Astrocyte of the spinal cord (primary cell): ENCODE measurements around the gene KIF18A.

Source experiments
- DNase-seq: peaks from one replicate; pipeline ENCODE4 v3.0.0; 2011; ENCODE audit warnings: low read depth, low spot score
- H3K4me3 ChIP-seq: 2 replicates; pipeline ENCODE4 v1.5.1; 2011; ENCODE audit warnings: low read depth, mild to moderate bottlenecking, low read length, moderate library complexity
- CTCF ChIP-seq: IDR thresholded peaks from 2 replicates; pipeline ENCODE4 v1.5.1; 2012; ENCODE audit warnings: low read depth, mild to moderate bottlenecking, low read length, inconsistent platforms
- in situ Hi-C: cut with HindIII; loops from 2 replicates; pipeline ENCODE4 v1.10.0; 2017; ENCODE audit warnings: low sequenced_read_pairs

The KIF18A gene

GRCh38 chr11:28086569-28086968, 21.4 kb downstream of the KIF18A start:
- peak; percentile 55 for DNase-seq
- H3K4me3 ChIP-seq = no peak overlapping the region
- in situ Hi-C loops = no loop called here
- TF ChIP-seq CTCF = no peak

- in situ Hi-C loops = no loop called here
- H3K4me3 ChIP-seq = no peak overlapping the region
- no peak for TF ChIP-seq CTCF
- DNase-seq = no peak
Measured at GRCh38 chr11:28083118-28083517, 24.8 kb downstream of the KIF18A start.

- H3K4me3 ChIP-seq = no peak overlapping the region
- no peak for TF ChIP-seq CTCF
- in situ Hi-C loops = no loop called here
Measured at GRCh38 chr11:28077521-28077920, 30.4 kb downstream of the KIF18A start.

GRCh38 chr11:28072321-28072720, 35.6 kb downstream of the KIF18A start:
- no peak overlapping the region for H3K4me3 ChIP-seq
- in situ Hi-C loops = no loop called here
- TF ChIP-seq CTCF = no peak
- peak; percentile 36 for DNase-seq

More at GRCh38 chr11:28077521-28077920, 30.4 kb downstream of the KIF18A start:
- no peak for DNase-seq

- no peak for DNase-seq
- no peak overlapping the region for H3K4me3 ChIP-seq
- in situ Hi-C loops = no loop called here
- TF ChIP-seq CTCF = no peak
Measured at GRCh38 chr11:28071305-28071704, 36.7 kb downstream of the KIF18A start.

GRCh38 chr11:28058333-28058732, 49.6 kb downstream of the KIF18A start:
- no peak for TF ChIP-seq CTCF
- no peak overlapping the region for H3K4me3 ChIP-seq
- no peak for DNase-seq
- in situ Hi-C loops = no loop called here

GRCh38 chr11:28054821-28055220, 53.1 kb downstream of the KIF18A start:
- H3K4me3 ChIP-seq = no peak overlapping the region
- no peak for TF ChIP-seq CTCF
- in situ Hi-C loops = no loop called here
- DNase-seq = no peak
